Progenitor cell of endocrine pancreas (in vitro differentiated cells): ENCODE measurements around the gene SSBP2. TPM values are rescaled to one million over a fixed set of nuclear protein-coding genes. Genes with fewer than 3 reads are reported as not detected.

Source experiments
- DNase-seq: peaks from one replicate; pipeline ENCODE4 v3.0.0; 2021; ENCODE audit warnings: low spot score; ENCODE audit not compliant: unreplicated experiment
- H3K27ac Mint-ChIP-seq: 2 replicates; pipeline ENCODE4 v1.8.0; 2021; ENCODE audit warnings: mild to moderate bottlenecking, moderate library complexity, mixed read lengths
- H3K27me3 Mint-ChIP-seq: 2 replicates; pipeline ENCODE4 v1.8.0; 2021; ENCODE audit warnings: mixed read lengths
- H3K36me3 Mint-ChIP-seq: 2 replicates; pipeline ENCODE4 v1.8.0; 2022; ENCODE audit warnings: mixed read lengths; ENCODE audit not compliant: insufficient read depth
- H3K4me1 Mint-ChIP-seq: 2 replicates; pipeline ENCODE4 v1.8.0; 2021; ENCODE audit warnings: low read depth, mixed read lengths
- H3K4me3 Mint-ChIP-seq: 2 replicates; pipeline ENCODE4 v1.8.0; 2021; ENCODE audit warnings: low read depth, mild to moderate bottlenecking, moderate library complexity, mixed read lengths
- H3K9me3 Mint-ChIP-seq: 2 replicates; pipeline ENCODE4 v1.8.0; 2021; ENCODE audit warnings: low read depth, mixed read lengths
- total RNA-seq: library from RNA; stranded (reverse); gene quantifications from 2 replicates; pipeline ENCODE4 v1.2.1, GENCODE V29; 2021
- TF ChIP-seq, protein P1 (sequence below): fragments of 200-600 bp; sonication (generic); IDR thresholded peaks from one replicate; pipeline ENCODE4 v1.5.0; 2021; ENCODE audit warnings: antibody characterized with exemption, mild to moderate bottlenecking; ENCODE audit not compliant: unreplicated experiment

Gene SSBP2
- total RNA-seq, 1 donor from 2014 or later, result 66.6 TPM

DNA sequence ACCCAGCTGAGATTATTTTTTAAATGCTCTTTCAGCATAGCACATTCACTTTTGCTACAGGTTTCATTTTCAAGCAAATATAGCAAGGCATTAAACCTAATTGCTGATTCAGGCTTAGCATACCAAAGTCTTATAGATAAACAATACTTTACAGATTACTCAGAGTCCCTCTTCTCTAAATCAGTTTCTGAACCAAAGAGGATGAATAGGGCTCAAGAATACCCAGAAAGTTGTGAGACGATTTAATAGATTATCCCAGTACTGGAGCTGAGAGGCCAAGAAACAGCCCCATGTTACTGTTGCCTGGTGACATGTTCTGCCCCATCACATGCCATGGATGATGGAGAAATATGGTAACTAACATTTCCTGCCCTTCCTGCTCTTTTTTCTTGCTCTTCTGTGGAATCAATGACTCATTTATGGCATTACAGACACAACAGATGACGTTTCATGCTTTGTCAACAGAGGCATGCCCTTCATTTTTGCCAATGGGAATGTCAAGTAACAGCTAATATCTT lies 18.1 kb upstream of the SSBP2 start:
- Mint-ChIP-seq H3K4me3 (no peak overlapping the region), H3K27me3 (no peaks in the 10 kb centered on the region), H3K9me3 (no peaks in the 10 kb centered on the region), H3K4me1 (peaks cover 8% of the 10 kb centered on the region), H3K36me3 (no peaks in the 10 kb centered on the region), H3K27ac (no peak overlapping the region)
- TF ChIP-seq, protein P1, sequence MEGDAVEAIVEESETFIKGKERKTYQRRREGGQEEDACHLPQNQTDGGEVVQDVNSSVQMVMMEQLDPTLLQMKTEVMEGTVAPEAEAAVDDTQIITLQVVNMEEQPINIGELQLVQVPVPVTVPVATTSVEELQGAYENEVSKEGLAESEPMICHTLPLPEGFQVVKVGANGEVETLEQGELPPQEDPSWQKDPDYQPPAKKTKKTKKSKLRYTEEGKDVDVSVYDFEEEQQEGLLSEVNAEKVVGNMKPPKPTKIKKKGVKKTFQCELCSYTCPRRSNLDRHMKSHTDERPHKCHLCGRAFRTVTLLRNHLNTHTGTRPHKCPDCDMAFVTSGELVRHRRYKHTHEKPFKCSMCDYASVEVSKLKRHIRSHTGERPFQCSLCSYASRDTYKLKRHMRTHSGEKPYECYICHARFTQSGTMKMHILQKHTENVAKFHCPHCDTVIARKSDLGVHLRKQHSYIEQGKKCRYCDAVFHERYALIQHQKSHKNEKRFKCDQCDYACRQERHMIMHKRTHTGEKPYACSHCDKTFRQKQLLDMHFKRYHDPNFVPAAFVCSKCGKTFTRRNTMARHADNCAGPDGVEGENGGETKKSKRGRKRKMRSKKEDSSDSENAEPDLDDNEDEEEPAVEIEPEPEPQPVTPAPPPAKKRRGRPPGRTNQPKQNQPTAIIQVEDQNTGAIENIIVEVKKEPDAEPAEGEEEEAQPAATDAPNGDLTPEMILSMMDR, result no peak
- DNase-seq, result no peak

DNA sequence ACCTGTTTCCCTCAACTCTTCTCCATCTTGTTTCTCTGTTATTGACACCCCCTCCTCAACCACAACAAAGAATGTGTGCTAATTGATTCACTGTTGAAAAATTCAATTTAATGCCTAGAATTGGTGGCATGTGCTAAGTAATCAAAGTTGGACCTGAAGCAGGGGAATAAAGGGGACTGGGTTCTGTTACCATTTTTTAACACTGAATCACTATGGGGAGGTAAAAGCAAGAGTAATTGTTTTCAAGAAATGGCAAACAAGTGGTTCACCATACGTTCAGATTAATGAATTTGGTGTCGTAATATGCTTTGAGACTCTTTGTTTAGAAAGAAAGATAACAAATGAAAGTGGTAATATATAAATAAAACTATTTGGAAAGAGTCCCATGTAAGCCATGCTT lies 17.0 kb upstream of the SSBP2 start:
- Mint-ChIP-seq H3K36me3 (no peaks in the 10 kb centered on the region), H3K27ac (peak overlapping the region; percentile 16), H3K27me3 (no peaks in the 10 kb centered on the region), H3K4me3 (no peak overlapping the region), H3K9me3 (no peaks in the 10 kb centered on the region), H3K4me1 (peaks cover 8% of the 10 kb centered on the region)
- DNase-seq, result no peak
- TF ChIP-seq, protein P1, result no peak

- TF ChIP-seq, protein P1, result no peak
- H3K4me3 Mint-ChIP-seq, result no peak overlapping the region
- DNase-seq, result no peak
- H3K36me3 Mint-ChIP-seq, result no peaks in the 10 kb centered on the region
- H3K4me1 Mint-ChIP-seq, result peaks cover 8% of the 10 kb centered on the region
- H3K27ac Mint-ChIP-seq, result no peak overlapping the region
- H3K9me3 Mint-ChIP-seq, result no peaks in the 10 kb centered on the region
- no peaks in the 10 kb centered on the region for H3K27me3 Mint-ChIP-seq
These were observed 16.2 kb upstream of the SSBP2 start for GRCh38 chr5:81767097-81767496.

GRCh38 chr5:81766611-81767010 lies 15.7 kb upstream of the SSBP2 start:
- Mint-ChIP-seq H3K4me3 (no peak overlapping the region), H3K4me1 (peaks cover 8% of the 10 kb centered on the region), H3K27ac (no peak overlapping the region), H3K9me3 (no peaks in the 10 kb centered on the region), H3K27me3 (no peaks in the 10 kb centered on the region), H3K36me3 (no peaks in the 10 kb centered on the region)
- TF ChIP-seq, protein P1, result no peak
- DNase-seq, result no peak

DNA sequence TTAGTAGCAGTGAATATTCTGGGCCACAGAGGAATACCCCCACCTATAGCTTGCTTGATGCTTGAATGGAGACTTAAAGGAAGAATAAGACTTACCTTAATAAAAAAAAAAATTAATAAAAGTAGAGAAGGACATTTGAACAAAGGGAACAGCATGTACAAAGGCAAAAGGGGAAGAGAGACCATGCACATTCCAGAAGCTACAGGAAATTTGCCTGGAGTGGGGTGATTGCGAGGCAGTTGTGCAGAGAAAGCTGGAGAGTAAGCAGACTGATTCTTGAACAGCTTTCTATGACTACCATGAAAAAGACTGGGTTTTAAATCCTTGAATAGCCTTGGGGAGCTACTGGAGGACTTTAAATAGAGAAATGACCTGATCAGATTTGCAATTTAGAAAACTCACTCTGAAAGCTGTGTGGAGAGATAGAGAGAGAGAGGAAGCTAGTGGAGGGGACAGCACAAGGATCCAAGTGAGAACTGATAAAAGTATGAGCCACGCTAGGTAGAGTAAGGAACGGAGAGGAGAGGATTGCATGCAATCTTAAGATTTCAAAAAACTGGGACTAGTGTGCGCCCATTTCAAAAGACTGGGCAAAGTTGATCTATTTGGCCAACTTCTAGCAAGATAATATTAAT lies 12.5 kb upstream of the SSBP2 start:
- no peak for DNase-seq
- Mint-ChIP-seq H3K36me3 (no peaks in the 10 kb centered on the region), H3K27me3 (no peaks in the 10 kb centered on the region), H3K9me3 (no peaks in the 10 kb centered on the region), H3K4me3 (no peak overlapping the region), H3K27ac (no peak overlapping the region), H3K4me1 (peaks cover 16% of the 10 kb centered on the region)
- TF ChIP-seq, protein P1, result no peak
